HG03558 (cell line): ENCODE data around the gene NIT1.

Experiments
- ATAC-seq: cut with Tn5 transposase; IDR thresholded peaks from one replicate; pipeline ENCODE4 v1.9.1; 2021; ENCODE audit warnings: moderate number of reproducible peaks; ENCODE audit not compliant: unreplicated experiment; ENCODE audit errors: extremely low read depth

Gene NIT1

DNA sequence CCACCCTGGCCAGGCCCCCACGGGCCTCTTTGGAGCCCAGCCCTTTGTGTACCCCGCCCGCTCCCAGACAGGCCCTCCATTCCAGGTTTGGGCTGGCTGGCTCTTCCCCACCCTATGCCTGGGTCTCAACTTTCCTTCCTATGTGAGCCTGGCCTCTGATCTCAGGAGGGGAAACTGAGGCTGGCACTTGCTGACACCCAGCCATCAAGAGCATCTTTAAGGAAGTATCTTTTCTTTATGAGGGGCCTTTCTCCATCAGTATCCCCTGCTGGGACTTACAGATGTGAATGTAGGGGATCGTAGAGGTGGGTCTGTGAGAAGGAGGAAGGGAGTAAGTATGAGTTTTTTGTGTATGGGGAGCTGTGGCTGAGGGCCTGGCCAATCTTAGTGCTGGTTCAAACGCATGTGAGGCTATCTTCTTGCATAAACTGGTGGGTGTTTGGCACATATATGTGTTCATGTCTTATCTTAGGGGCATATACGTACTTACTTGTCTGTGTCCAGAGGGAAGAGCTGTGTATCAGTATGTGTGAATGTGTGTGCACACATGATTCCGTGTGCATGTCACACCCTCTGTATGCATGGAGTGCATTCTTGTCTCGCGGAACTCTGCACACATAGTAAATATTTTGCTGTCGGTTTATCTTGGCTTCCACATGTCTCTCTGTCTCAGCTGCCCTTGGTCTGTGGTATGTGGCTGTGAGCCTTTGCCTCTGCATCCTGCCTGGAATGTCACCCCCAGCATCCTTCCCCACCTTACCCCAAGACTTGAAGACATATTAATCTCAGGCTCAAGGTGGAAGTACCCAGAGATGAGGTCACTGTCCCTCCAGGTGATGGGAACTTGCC lies 33.9 kb upstream of the NIT1 start:
- no peak for ATAC-seq

DNA sequence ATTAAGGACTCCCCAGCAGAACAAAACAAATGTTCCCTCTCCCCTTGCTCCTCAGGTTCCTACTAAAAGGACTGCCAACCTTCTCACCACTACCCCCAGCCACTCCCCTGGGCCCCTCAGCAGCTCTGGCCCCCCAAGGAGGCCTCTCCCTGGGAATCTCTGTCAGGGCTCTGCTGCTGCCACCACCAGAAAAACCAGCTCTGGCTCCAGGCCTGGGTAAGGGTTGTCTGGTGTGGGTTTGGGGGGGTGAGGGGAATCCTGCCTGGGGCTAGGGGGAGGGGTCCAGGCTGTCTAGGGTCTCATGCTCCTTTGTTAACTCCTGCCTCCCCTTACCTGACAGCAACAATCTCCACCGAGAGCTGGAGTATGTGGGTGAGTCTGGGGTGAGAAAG lies 33.3 kb upstream of the NIT1 start:
- ATAC-seq, result no peak

DNA sequence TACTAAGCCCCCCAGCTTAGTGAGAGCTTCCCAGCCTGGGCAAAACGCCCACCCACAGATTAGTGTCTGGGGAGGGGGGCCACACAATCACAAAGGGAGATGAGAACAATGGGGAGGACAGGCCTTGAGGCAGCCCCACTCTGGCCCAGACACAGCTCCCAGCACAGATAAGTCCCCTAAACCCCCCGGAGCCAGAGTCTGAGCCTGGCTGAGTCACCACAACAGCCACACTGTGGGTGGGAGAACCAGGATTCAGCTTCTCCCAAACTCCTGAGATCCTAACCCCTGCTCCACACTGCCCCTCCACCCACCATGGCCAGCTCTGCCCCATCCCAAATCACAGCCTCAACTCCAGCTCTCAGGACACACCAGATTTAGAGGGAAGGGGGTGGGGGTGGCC lies 32.7 kb upstream of the NIT1 start:
- no peak for ATAC-seq

DNA sequence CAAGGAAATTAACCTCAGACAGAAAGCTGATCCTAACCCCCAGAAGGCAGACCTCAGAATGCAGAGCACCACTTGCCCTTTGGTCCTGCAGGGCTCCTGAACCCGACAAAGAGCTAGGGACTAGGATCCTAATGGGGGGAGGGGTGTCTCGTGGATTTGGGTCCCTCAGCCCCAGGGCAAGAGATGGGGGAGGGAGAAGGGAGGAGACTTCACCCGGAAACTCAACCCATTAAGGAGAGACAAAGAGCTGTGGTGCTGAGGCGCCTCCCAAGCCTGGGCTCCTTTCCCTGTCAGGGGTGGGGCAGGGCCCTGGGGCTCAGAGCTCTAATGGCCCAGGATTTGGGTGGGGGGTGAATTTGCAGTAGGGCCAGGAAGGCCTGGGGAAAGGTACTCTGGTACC lies 31.4 kb upstream of the NIT1 start:
- no peak for ATAC-seq

DNA sequence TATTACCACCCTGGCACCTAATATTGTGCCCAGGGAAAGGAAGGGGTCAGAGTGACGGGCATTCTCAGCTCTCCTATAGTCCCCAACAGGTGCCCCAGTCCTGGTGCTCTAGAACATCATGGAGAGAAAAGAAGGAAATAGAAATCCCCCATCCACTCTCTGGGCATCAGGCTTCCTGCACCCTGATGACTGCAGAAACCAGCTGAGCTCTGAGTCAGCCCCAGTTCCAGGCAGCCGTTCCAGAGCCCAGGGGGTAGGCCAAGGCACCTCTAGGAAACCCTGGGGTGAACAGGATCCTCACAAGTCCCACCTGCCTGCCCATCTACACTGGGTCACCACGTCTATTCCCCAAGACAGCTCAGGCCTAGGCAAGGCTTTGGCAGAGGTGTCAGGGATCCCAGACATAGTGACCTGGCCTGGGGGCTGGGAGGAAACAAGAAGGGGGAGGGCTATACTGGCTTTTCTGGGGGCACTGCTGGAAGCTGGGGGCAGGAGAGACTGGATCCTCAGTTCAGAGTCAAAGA lies 29.3 kb upstream of the NIT1 start:
- ATAC-seq, result no peak

DNA sequence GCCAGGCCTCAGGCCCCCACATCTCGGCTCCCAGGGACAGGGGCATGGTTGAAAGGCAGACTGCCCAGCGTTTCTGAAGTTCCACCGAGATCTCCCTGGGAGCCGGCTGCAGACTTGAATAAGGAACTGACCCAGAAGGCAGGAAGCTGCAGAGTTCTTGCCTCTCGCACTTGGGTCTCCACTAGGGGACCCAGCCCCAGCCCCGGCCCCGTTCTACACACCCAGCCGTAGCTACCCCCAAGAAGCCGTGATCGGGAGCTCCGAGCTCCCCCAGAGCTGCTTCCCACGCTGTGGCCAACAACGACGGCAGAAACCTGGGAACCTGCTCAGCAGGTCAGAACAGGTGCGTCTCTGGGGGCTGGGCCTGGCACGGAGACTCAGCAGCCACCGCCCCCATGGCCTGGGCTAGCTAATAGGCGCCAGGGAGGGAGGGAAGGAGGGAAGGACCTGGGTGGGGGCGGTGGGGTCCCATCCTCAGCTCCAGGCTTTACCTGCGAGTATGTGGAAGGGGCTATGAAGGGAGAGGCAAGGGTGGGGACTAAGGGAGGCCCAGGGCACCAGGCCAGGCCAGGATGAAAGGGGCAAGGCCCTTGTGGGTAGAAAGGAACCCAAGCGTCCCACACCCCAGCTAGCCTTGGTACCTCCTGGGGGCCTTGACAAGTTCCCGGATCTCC lies 28.5 kb upstream of the NIT1 start, which contains the start of gene NECTIN4:
NECTIN4 (minus strand) TSS at position 308 of the 674 bp plus-strand sequence; CDS start at position 46, 262 bp downstream.
- ATAC-seq, result no peak

DNA sequence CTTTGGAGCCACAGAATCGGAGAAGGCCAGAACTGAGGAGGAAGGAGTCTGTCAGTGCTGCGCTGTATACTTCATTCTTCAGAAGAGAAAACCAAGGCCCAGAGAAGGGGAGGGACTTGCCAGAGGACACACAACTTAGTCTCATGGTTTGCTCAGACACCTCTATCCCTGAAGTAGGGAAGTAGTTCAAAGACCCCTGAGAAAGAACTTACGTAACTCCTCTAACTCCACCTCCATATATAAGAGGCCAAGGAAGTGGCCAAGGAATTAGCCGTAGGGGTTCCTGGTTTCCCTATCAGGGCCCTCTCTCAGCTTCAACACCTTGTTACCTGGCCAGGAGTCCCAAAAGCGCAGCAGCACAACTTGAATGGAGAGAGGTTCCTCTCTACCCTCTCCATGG lies 28.0 kb upstream of the NIT1 start:
- no peak for ATAC-seq

DNA sequence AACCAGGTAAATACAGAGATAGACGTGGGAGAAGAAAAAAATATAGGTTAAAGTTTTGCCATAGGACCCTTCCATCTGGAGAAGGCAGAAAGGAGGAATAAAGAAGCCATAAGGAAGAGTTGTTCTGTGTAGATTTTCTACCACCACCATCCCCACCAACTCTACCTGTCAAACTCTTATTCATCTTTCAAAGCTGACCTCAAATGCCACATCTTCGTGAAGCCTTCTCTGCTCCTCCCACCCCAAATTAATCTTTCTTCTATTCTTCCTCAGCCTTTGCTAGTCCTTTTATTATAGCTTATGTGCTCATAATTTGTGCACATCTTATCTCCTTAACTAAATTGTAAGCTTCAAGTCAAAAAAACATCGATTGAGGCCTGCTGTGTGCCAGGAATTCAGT lies 27.3 kb upstream of the NIT1 start:
- no peak for ATAC-seq

DNA sequence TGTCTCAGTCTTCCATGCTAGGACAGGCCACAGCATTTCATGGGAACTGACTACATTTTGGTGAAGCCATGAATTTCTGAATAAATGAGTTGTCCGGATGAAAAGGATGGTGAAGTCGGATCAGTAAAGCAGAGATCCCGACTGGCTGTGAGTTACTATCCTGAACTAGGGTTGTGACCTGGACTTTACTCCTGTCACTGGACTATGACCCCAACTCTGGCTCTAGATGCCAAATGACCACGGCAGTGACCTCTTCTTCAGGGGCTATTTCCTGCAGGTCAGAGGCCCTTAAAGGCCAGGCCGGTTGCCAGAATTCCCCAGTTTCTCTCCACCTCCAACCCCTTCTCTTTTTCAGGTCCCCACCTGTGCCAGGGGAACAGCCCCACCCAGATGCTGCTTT lies 26.8 kb upstream of the NIT1 start:
- no peak for ATAC-seq

DNA sequence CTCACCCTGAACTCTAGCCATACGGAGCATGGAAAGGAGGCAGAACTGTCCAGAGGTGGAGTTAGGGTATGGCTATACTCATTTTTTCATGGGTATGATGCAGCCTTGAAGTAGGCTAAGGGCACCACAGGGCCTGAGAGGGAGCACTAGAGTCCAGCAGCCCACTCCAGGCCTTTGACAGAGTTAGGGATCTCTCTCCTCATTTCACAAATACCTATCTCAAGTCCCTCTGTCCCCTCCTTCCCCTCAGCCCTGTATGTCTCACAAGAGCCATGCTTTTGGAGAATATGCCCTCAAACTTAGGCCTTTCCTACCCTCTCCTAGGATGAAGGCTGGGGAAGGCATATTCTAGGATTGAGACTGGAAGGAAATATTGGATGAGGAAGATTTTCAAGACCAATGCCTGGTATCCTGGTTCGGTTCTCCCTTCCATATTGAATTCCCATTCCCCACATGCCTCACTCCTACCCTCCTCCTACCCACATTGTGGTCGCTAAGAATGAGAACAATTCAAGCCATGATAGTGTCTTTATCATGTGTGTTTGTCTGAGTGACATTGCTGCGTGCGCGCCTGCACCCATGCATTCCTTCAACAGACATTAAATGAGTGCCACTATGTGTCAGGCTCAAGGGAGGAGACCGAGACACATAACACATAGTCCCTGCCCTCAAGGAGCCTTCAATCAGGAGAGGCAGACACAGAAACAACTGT lies 26.0 kb upstream of the NIT1 start:
- ATAC-seq, result no peak

DNA sequence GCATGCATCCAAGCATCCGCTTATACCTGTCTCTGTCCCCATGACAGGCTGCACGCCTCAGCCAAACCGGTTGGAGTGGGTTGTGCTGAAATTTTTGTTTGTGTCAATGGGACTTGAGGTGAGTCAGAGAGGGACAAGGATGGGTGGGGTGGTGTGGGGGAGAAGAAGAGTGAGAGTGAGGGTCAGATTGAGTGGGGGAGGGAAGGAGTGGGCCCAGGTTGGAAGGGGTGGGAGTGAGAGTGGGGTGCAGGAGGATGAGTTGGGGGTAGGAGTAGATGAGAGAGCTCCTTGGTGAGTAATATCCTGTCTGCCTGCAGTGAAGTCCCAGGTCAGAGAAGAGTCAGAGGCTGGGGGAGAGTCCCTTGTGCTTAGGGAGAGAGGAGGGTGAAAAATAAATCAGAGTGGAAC lies 25.3 kb upstream of the NIT1 start:
- no peak for ATAC-seq

DNA sequence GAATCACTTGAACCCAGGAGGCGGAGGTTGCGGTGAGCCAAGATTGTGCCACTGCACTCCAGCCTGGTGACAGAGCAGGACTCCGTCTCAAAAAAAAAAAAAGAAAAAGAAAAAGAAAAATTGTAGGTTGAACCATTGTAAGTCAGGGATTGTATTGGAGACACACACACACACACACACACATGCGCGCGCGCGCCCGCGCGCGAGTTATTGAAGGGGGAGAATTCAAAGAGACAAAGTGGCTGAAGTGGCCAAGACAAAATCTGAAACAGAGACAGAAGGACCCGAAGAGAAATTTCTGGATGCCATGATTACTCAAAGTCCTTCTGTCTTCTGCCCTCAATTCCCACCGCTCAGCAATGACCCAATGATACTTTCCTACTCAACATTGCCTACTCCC lies 23.4 kb upstream of the NIT1 start:
- ATAC-seq, result no peak

DNA sequence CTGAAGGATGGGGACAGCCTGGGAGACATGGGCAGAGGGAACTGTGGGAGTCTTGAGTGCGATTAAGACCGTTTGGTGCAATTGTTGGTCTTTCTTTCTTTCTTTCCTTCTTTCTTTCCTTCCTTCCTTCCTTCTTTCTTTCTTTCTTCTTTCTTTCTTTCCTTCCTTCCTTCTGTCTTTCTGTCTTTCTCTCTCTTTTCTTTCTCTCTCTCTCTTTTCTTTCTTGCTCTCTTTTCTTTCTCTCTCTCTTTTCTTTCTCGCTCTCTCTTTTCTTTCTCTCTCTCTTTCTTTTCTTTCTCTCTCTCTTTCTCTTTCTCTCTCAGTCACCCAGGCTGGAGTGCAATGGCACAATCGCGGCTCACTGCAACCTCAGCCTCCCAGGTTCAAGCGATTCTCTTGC lies 22.7 kb upstream of the NIT1 start:
- ATAC-seq, result no peak

DNA sequence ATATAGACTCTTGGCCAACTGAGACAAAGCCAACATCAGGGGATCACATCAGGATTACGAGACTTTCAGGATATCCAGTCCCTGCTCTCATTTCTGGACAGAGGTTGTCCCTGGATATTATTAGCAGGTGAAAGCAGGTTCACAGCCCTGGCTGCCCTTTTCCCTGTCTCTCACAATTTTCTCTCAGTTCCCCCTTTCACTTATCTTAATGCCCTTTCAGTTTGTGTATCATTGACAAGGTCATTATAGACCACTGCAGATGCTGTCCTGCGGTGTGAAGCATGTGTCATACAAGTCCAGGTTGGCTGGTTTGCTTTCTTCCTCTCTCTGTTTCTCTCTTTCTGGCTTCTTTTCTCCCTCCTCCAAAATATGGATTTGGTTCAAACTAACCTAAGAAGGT lies 21.9 kb upstream of the NIT1 start:
- no peak for ATAC-seq

DNA sequence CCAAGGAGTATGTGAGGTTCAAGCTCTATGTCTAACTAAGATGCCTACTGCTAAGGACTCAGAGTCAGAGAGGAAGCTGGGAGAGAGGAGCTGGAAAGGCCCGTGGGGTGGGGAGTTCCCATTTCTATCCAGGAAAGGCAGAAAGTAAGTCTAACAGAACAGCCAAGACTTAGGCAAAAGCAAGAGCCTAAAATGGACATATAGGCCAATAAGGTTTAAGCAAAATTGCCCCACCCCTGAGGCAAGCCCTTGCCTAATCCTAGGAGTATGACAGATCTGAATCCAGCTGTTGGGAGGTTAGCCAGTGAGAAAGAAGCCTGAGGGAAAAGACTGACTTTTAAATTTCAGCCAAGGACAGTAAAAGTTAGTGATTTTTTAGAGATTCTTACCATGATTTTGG lies 21.4 kb upstream of the NIT1 start:
- ATAC-seq, result no peak

DNA sequence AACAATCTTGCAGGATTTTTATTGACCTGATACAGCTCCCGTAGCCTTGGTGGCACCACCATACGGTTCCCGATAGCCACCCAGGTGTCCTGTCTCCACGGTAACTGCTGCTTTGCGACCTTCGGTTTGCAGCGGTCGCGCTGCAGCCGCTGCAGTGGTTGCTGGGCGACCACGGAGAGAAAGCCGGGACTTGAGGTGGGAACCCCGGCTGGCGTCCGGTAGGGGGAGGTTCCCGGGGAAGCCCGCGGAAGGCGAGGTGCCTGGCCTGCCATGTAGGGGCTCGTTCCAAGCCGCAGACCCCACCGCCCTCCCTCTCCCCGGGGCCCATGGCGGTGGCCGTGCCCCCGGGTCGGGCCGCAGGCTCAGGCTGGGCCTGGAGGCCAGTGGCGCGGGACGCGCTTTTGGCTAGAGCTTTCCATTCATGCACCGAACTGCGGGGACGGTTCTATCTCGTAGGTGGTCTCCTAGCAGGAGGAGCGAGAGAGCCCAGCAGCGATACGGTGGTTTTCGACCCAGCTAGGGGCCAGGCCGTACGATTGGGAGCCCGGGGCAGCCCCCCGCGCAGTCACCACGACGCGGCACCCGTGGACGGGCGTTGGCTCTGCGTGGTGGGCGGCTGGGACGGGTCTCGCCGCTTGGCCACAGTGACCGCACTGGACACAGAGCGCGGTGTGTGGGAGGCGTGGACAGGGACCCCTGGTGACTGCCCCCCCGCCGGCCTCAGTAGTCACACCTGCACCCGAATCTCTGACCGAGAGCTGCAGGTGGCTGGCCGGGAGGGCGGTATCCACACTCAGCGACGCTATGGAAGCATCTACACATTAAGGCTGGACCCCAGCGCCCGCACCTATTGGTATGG lies 19.5 kb upstream of the NIT1 start, which contains the start of gene KLHDC9:
KLHDC9 (plus strand) TSS at position 152 of the 859 bp plus-strand sequence; CDS start at position 327, 175 bp downstream.
- ATAC-seq, result peak; percentile 42

DNA sequence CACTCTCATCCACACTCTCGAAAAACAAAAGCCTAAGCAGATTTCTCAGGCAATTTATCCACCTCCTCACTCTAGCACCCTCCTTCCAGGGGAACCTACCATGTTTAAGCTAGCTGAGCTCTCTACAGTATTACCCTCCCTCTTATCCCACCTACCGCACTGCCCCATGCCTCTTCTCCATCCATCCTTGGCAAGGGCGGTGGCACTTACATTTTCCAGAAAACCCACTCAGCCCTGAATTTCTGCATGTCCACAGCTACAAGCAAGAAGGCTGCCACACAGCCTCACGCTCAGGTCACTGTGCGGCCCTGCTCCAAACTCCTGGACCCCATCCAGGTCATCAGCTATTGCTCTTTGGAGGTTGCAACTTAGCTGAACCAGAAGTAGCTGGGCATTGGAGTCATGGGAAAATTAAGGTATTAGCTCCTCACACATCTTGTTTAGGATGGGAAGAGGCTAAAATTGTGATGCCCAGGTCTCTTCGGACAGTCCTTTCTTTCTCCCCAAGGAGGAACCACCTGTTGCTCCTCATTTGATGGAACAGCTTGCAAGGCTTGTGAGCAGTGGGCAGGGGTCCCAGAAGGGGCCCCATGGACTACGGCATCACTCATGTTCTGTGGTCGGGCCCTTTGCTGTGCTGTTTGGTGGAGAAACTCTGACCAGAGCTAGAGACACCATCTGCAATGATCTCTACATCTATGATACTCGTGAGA lies 18.7 kb upstream of the NIT1 start:
- no peak for ATAC-seq

DNA sequence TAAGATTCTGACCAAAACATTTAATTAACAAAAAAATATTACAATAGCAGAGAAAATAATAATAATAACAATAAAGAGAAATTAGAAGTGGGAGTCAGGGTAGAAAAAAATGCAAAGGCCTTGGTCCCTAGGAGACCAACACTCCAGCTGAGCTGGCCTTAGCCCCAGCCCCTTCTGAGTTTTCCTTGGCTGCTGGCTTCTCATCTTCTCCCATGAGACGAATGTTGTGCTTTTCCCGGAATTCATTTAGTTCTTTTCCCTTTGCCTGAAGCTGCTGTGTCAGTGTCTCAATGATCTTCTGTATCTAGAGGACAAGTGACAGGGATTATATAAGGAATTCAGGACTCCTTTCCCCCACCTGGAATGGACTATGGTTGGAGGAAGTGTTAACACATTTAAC lies 17.3 kb upstream of the NIT1 start:
- ATAC-seq, result no peak

DNA sequence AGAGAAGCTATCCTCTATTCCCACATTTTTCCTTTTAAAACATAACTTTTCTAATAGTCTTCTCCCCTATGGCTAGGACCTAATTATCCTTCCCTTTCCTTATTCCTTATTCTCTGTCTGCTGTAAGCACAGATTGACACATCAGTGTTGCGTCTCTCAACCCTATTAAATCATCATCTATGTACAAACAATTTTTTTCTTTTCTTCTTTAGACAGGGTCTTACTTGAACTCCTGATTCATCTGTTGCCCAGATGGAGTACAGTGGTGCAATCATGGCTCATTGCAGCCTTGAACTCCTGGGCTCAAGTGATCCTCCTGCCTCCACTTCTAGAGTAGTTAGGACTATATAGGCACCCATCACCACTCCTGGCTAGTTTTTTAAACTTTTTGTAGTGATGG lies 11.5 kb upstream of the NIT1 start:
- ATAC-seq, result no peak
